C4-2B (cell line): ENCODE measurements around the gene POLR2E.
A peak's percentile ranks its signal among the peaks of the same experiment; 100 is the strongest.

Experiments used
- H3K27ac ChIP-seq: fragments of 450-650 bp; 2 replicates; pipeline ENCODE4 v1.5.1; 2017
- ZFX ChIP-seq: fragments of 450-650 bp; IDR thresholded peaks from 2 replicates; pipeline ENCODE4 v1.6.1; 2017
- TF ChIP-seq, protein P1 (sequence below): fragments of 450-650 bp; conservative IDR thresholded peaks from 2 replicates; pipeline ENCODE4 v1.5.1; 2017; ENCODE audit warnings: mild to moderate bottlenecking

The POLR2E gene

DNA sequence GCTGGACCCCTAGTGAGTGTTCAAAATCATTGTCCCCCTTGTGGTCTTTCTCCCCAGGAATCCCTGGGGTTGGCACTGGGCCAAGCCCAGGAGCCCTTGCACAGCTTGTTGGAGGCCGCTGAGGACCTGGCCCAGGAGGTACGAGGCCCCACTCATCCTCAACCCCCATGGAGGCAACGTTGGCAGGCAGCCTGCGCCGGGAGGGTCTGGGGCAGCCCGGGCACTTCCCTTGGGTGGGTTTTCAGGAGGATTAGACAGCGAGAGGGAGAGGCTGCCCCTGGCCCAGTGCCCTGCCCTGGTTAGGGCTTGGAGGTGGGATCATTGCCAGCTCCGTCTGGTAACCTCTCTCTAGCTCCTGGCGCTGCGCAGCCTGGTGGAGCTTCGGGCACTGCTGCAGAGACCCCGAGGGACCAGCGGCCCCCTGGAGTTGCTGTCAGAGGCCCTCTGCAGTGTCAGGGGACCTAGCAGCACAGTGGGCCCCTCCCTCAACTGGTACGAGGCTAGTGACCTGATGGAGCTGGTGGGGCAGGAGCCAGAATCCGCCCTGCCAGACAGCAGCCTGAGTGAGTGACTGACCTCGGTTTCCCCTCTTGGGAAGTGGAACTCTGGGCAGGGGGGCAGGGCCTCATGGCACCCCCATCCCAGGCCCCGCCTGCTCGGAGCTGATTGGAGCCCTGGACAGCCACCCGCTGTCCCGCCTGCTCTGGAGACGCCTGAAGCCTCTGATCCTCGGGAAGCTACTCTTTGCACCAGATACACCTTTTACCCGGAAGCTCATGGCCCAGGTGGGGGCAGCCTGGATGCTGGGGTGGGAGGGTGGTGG, 52.3 kb downstream of the POLR2E start:
- TF ChIP-seq, protein P1, sequence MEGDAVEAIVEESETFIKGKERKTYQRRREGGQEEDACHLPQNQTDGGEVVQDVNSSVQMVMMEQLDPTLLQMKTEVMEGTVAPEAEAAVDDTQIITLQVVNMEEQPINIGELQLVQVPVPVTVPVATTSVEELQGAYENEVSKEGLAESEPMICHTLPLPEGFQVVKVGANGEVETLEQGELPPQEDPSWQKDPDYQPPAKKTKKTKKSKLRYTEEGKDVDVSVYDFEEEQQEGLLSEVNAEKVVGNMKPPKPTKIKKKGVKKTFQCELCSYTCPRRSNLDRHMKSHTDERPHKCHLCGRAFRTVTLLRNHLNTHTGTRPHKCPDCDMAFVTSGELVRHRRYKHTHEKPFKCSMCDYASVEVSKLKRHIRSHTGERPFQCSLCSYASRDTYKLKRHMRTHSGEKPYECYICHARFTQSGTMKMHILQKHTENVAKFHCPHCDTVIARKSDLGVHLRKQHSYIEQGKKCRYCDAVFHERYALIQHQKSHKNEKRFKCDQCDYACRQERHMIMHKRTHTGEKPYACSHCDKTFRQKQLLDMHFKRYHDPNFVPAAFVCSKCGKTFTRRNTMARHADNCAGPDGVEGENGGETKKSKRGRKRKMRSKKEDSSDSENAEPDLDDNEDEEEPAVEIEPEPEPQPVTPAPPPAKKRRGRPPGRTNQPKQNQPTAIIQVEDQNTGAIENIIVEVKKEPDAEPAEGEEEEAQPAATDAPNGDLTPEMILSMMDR = no peak
- no peak for TF ChIP-seq ZFX
- no peak overlapping the region for H3K27ac ChIP-seq

DNA sequence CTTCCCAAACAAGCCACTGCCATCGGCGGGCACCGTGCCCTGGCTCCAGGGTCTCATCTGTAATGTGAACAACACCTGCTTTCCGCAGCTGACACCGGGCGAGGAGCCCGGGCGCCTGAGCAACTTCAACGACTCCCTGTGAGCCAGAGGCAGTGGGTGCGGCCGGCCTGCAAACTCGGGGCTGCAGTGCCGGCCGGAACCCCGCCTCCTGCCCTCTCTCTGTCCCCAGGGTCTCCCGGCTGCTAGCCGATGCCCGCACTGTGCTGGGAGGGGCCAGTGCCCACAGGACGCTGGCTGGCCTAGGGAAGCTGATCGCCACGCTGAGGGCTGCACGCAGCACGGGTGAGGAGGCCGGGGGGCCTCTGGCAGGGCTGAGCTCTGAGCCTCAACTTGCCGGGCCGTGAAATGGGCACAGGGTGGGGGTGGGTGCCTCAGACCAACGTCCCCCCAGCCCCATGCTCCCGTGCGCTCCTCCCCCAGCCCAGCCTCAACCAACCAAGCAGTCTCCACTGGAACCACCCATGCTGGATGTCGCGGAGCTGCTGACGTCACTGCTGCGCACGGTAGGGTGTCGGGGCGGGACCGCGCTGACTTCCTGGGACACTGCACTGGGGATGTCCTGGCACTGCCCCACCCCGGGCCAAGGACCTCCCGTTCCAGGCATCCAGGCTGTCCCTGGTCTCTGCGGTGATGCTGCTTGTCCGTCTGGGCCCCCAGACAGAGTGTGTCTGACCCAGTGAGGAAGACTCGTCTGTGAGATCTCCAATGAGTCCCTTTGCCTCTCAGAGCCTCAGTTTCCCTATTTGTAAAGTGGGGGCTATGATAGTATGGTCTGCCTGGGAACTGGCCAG, 53.1 kb downstream of the POLR2E start:
- TF ChIP-seq, protein P1 = no peak
- no peak for TF ChIP-seq ZFX
- no peak overlapping the region for H3K27ac ChIP-seq

DNA sequence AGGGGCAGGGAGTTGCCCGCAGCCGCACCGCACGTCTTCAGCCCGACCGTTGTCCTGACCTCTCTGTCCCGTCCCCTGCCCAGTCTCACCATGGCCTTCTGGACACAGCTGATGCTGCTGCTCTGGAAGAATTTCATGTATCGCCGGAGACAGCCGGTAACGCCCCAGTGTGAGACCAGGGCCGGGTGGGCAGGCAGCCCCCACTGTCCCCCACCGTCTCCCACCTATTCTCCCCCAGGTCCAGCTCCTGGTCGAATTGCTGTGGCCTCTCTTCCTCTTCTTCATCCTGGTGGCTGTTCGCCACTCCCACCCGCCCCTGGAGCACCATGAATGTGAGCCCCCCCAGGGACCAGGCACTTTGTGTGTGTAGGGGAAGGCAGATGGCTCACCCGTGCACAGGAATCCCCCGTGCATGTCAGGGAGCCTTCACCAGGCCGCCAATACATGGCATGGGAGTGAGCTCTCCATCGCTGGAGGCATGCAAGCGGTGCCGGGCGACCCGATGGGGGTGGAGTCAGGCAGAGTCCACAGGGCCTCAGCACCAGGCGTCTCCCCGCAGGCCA, 53.8 kb downstream of the POLR2E start:
- no peak for TF ChIP-seq ZFX
- TF ChIP-seq, protein P1 = no peak
- no peak overlapping the region; the same call in 1 of the 2 replicates for H3K27ac ChIP-seq

DNA sequence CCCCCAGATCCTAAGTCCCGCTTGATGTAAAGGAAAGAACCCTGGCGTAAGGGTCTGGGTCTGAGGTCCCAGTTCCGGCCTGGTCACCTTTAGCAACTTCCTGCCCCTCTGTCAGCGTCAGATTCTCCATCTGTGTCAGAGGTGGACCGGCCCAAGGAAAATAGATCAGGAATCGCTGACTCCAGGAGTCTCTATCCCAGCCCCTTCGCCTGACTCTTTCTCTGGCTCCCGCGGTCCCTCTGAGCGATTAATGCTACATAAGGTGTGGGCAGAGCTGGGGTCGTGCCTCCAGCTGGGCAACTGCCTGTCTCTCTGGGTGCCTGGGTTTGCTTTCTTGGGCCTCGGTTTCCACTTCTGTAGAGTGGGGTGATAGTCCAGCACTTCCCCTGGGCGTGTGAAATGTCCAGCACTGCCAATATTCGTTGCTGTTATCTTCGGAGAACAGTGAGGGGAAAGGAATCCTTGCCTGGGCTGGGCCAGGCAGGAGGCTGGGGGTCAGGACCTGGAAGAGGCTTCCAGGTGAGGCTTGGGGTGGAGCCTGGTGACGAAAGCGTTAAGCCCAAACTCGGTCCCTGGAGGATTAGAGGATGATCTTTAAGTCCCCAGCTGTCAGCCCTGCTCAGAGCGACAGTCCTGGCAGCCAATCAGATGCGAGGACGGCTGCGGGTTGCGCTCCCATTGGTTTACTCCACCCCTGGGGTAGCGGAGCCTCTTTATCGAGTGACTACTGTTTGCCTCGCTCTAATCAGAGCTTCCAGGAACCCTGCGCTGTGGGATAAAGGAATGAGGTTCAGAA, 54.5 kb downstream of the POLR2E start:
- peak overlapping the region; percentile 73 for H3K27ac ChIP-seq
- TF ChIP-seq, protein P1 = no peak

DNA sequence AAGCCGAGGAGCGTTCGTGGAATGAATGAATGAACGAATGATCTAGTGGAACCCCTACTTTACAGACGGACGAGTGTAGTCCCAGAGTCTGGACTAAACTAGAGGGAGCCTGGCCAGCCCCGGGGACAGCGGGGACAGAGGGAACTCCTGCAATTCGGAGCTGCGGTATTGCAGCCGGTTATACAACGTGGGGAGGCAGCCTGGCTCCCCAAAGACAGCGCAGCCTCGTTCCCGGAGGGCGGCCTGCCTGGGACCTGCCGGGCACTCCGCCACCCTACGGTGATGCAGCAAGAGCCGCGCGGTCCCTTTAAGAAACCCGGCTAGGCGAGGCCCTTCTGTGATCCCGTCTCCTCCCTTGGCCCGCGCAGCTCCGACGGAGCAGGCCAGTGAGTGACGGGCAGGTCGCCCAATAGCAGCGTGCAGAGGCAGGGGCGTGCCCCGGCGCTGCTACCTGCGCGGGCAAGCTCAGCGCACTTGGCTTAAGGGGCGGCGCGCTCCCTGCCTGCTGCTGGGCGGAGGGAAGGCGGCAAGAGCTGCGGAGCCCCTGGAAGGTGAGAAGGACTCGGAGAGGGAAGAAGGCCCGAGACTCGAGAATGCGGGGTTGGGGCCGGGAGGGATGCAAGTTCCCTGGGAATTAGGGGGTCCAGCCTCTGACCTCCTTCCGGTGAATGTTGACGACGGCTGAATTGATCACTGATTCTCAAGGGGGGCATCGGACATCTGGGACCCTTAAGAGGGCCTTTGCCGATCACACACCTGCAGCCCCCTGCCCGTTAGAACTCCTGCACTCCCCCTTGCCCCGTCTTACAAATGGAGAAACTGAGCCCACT, 55.3 kb downstream of the POLR2E start, which contains the start of gene ABCA7:
ABCA7 (plus strand) TSS at position 462 of the 830 bp plus-strand sequence. CDS start 1,255 bp downstream, outside the sequence.
- TF ChIP-seq ZFX = peak; percentile 21; the same call in 1 of the 2 replicates
- TF ChIP-seq, protein P1 = no peak

DNA sequence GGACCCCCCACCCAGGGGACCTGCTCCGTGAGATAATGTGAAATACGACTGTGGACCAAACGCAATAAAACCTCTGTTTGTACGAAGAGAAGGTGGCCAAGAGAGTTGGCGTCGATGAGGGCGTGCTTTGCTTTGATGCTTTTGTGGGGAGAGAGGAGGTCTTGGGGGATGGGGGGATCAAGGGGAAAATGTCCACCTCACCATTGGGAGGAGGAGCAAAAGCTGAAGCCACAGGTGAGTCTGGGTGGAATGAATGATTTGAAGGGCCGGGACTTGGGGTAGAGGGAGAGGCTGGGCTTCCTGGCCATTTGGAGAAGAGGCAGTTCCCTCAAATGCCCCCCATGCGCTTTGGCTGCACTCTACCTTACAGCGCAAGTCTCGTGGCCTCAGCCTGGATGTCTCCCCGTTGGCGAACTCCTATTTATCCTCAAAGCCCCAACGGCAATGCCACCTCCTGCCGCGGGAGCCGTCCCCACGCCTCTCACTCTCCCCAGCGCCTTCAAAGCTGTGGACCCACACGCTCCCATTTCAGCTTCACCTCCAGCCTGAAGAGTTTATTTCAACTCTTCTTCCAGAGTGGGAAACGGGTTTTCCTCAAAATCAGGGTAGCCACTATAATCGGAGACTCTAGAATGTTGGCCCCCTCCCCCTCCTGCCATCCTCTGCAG, 56.1 kb downstream of the POLR2E start:
- TF ChIP-seq, protein P1 = no peak
- TF ChIP-seq ZFX = no peak
- H3K27ac ChIP-seq = peak overlapping the region; percentile 73

More for the DNA sequence above, 55.3 kb downstream of the POLR2E start, which contains the start of gene ABCA7:
- peak within 1 kb of the TSS; percentile 73 for H3K27ac ChIP-seq
